Measurements from ENCODE around the gene PLXNB2. TPM values are rescaled to one million over a fixed set of nuclear protein-coding genes. Genes with fewer than 3 reads are reported as not detected.

Gene PLXNB2
- total and polyA plus RNA-seq, 8 donors: 89.3 to 216 (median 128) TPM

- peaks cover 17 to 66% (median 28%) of the 10 kb centered on the region in 3 donors for H3K4me1 ChIP-seq
- no peaks in the 10 kb centered on the region for H3K36me3 ChIP-seq
- peak overlapping the region; percentile 22 to 52 (median 34) for H3K27ac ChIP-seq
- H3K9me3 ChIP-seq: no peaks in the 10 kb centered on the region
- peak overlapping the region in 2 of 4 donors; percentile 17 to 24 for H3K4me3 ChIP-seq
- ATAC-seq: no peak
- peak in 1 of 6 donors; percentile 49 for DNase-seq
- TF ChIP-seq, protein P1, sequence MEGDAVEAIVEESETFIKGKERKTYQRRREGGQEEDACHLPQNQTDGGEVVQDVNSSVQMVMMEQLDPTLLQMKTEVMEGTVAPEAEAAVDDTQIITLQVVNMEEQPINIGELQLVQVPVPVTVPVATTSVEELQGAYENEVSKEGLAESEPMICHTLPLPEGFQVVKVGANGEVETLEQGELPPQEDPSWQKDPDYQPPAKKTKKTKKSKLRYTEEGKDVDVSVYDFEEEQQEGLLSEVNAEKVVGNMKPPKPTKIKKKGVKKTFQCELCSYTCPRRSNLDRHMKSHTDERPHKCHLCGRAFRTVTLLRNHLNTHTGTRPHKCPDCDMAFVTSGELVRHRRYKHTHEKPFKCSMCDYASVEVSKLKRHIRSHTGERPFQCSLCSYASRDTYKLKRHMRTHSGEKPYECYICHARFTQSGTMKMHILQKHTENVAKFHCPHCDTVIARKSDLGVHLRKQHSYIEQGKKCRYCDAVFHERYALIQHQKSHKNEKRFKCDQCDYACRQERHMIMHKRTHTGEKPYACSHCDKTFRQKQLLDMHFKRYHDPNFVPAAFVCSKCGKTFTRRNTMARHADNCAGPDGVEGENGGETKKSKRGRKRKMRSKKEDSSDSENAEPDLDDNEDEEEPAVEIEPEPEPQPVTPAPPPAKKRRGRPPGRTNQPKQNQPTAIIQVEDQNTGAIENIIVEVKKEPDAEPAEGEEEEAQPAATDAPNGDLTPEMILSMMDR (IDR thresholded peaks at IDR 0.05): no peak
- no peak for FAIRE-seq
- no peaks in the 10 kb centered on the region for H3K27me3 ChIP-seq
- WGBS, 2 donors: 66 to 70% methylated on average over 84 to 93 of the region's 93 CpGs
- intact Hi-C loops (cut with DNase I): no loop called here
Measured at GRCh38 chr22:50299785-50300619, 7.4 kb downstream of the PLXNB2 start.

- peak overlapping the region in 2 of 4 donors; percentile 17 to 24 for H3K4me3 ChIP-seq
- no peak for FAIRE-seq
- peak overlapping the region; percentile 29 to 52 (median 34) for H3K27ac ChIP-seq
- intact Hi-C loops (cut with DNase I): no loop called here
- TF ChIP-seq, protein P1 (IDR thresholded peaks at IDR 0.05): no peak
- no peaks in the 10 kb centered on the region for H3K9me3 ChIP-seq
- H3K27me3 ChIP-seq: no peaks in the 10 kb centered on the region
- ATAC-seq: no peak
- WGBS, 2 donors: 70 to 75% methylated on average over 53 to 59 of the region's 59 CpGs
- peaks cover 15 to 67% (median 23%) of the 10 kb centered on the region in 3 donors for H3K4me1 ChIP-seq
- H3K36me3 ChIP-seq: no peaks in the 10 kb centered on the region
- DNase-seq: no peak
Measured at GRCh38 chr22:50298937-50299784, 8.3 kb downstream of the PLXNB2 start.

- Histone ChIP-seq H3K9me3 (no peaks in the 10 kb centered on the region), H3K27ac (peak overlapping the region in 3 of 4 donors; percentile 28 to 31 (median 29)), H3K36me3 (no peaks in the 10 kb centered on the region), H3K4me3 (no peak overlapping the region), H3K4me1 (peaks cover 15 to 65% (median 23%) of the 10 kb centered on the region in 3 donors), H3K27me3 (no peaks in the 10 kb centered on the region)
- TF ChIP-seq, protein P1 (IDR thresholded peaks at IDR 0.05): no peak
- intact Hi-C loops (cut with DNase I): no loop called here
- ATAC-seq (no peak), FAIRE-seq (no peak), DNase-seq (no peak)
- 76 to 84% methylated on average over 4 of the region's 4 CpGs for WGBS, 2 donors
Measured at GRCh38 chr22:50298266-50298637, 9.2 kb downstream of the PLXNB2 start.

GRCh38 chr22:50297510-50298265, 9.8 kb downstream of the PLXNB2 start:
- DNase-seq (no peak), ATAC-seq (no peak), FAIRE-seq (no peak)
- H3K27me3 ChIP-seq: no peaks in the 10 kb centered on the region
- TF ChIP-seq, protein P1 (IDR thresholded peaks at IDR 0.05): no peak
- 83 to 84% methylated on average over 20 of the region's 20 CpGs for WGBS, 2 donors
- peak overlapping the region; percentile 8 to 31 (median 28) for H3K27ac ChIP-seq
- H3K4me1 ChIP-seq: peaks cover 17 to 63% (median 23%) of the 10 kb centered on the region in 3 donors
- no peak overlapping the region for H3K4me3 ChIP-seq
- no peaks in the 10 kb centered on the region for H3K36me3 ChIP-seq
- intact Hi-C loops (cut with DNase I): no loop called here
- no peaks in the 10 kb centered on the region for H3K9me3 ChIP-seq
